NCI-H748 treated with DMSO at 0.1 percent for 48 hours (cell line): Measurements from ENCODE around the gene SUMF2.
"Not testable (repeated sequence)": the region's sequence is repeated elsewhere in the genome, so short reads cannot be mapped to it uniquely, and the experiment has no call there.

Source experiments
- DNase-seq: peaks from one replicate; lab custom pipeline; 2025; lab: John Stamatoyannopoulos, UW

Gene SUMF2

GRCh38 chr7:56106108-56107073 is 42.3 kb downstream of the SUMF2 start, which contains the start of gene CHCHD2:
TSS of gene CHCHD2 (minus strand) at chr7:56106476. CDS start at chr7:56106413, 63 bp downstream.
- peak; percentile 92 for DNase-seq

GRCh38 chr7:56107954-56108258 is 43.8 kb downstream of the SUMF2 start:
- DNase-seq = no peak

- no peak for DNase-seq
Measured at GRCh38 chr7:56110611-56111010, 46.5 kb downstream of the SUMF2 start.

- not testable (repeated sequence) for DNase-seq
Measured at GRCh38 chr7:56112244-56112643, 48.2 kb downstream of the SUMF2 start.

GRCh38 chr7:56115852-56116538 is 51.9 kb downstream of the SUMF2 start, which contains the start of gene NUPR2:
TSS of gene NUPR2 (minus strand) at chr7:56116417. CDS start at chr7:56116314, 103 bp downstream.
- DNase-seq = no peak

DNA sequence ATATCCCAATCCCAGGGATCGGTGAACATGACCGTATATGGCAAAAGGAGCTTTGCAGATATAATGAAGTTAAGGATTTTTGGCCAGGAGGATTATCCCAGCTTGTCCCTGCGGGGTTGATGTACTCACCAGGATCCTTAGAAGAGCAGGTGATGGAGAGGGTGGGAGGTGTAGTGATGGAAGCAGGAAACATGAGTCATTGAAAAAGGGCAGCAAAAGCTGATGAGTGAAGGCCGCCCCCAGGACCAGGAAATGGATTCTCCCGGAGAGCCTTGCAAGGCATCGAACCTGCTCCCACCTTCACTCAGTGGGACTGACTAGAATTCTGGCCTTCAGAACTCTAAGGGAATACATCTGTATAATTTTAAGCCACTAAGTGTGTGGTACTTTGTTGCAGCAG is 57.4 kb downstream of the SUMF2 start:
- DNase-seq = no peak

DNA sequence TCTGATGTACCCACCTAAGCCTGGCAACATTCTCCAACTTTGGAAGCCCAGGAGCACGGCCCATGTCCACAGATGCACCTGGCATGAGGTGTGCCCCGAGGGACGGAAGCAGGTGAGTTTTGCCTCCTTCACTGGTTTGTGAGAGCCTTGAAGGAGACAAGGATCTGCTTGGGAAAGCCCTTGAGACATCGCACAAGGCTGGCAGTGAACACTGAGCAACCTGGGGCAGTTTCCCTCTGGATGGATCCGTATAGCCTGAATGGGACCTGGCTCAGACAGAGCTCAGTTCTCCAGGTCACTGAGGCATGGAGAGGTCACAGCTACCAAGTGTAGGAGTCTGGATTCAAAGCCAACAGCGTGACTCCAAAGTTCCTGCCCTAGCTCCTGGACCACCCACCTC is 60.9 kb downstream of the SUMF2 start:
- DNase-seq = no peak

- DNase-seq = no peak
Measured at GRCh38 chr7:56125831-56126230, 61.7 kb downstream of the SUMF2 start.

DNA sequence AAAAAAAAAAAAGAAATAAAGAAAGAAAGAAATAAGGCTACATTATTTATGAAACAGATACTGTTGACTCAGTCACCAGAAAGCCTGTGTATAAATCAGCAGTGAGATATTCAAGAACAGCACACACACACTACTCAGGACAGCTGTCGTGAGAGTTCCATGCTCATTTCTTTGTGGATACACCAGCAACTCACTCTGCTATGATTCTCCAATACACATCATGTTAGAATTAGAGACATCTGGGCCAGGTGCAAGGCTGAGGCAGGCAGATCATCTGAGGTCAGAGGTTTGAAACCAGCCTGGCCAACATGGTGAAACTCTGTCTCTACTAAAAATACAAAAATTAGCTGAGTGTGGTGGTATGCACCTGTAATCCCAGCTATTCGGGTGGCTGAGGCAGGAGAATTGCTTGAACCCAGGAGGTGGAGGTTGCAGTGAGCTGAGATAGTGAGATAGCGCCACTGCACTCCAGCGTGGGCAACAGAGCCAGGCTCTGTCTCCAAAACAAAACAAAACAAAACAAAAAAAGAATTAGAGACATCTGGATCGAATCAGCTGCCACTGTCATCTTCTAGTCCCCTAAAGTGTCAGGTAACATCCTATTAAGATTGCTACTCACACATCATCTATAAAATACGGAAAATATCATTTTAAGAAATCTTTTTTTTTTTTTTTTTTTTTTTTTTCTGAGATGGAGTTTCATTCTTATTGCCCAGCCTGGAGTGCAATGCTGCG is 63.3 kb downstream of the SUMF2 start:
- DNase-seq = no peak
